NCI-H82 treated with DMSO at 0.1 percent for 48 hours (cell line): Measurements from ENCODE around the gene GGT6.

Experiments
- DNase-seq: peaks from one replicate; lab custom pipeline; 2025; ENCODE audit not compliant: unreplicated experiment; lab: John Stamatoyannopoulos, UW

The GGT6 gene

GRCh38 chr17:4576729-4577322, 16.4 kb upstream of the GGT6 start:
- no peak for DNase-seq

GRCh38 chr17:4576161-4576558, 15.8 kb upstream of the GGT6 start:
- no peak for DNase-seq

- no peak for DNase-seq
Measured at GRCh38 chr17:4574448-4575045, 14.2 kb upstream of the GGT6 start.

- no peak for DNase-seq
Measured at GRCh38 chr17:4573669-4574068, 13.3 kb upstream of the GGT6 start.

- no peak for DNase-seq
Measured at GRCh38 chr17:4573115-4573514, 12.7 kb upstream of the GGT6 start.

GRCh38 chr17:4572131-4572530, 11.8 kb upstream of the GGT6 start:
- DNase-seq, result no peak

- no peak for DNase-seq
Measured at GRCh38 chr17:4569591-4569990, 9.2 kb upstream of the GGT6 start.

GRCh38 chr17:4566785-4567184, 6.4 kb upstream of the GGT6 start:
- DNase-seq, result peak; percentile 73

- peak; percentile 79 for DNase-seq
Measured at GRCh38 chr17:4565209-4566141, 5.1 kb upstream of the GGT6 start.

GRCh38 chr17:4562015-4562969, 1.9 kb upstream of the GGT6 start:
- DNase-seq, result no peak

GRCh38 chr17:4560837-4561256, 470 bp upstream of the GGT6 start:
- no peak for DNase-seq

- no peak for DNase-seq
Measured at GRCh38 chr17:4559966-4560365, 411 bp downstream of the GGT6 start.

GRCh38 chr17:4559139-4559791, 1.1 kb downstream of the GGT6 start:
- DNase-seq, result no peak

- DNase-seq, result no peak
Measured at GRCh38 chr17:4558347-4558971, 1.9 kb downstream of the GGT6 start.

GRCh38 chr17:4557626-4558346, 2.6 kb downstream of the GGT6 start:
- no peak for DNase-seq

GRCh38 chr17:4556996-4557395, 3.4 kb downstream of the GGT6 start:
- DNase-seq, result no peak

- DNase-seq, result peak; percentile 58
Measured at GRCh38 chr17:4555873-4556759, 4.3 kb downstream of the GGT6 start.
